Activated naive CD8-positive, alpha-beta T cell treated with anti-CD3 and anti-CD28 coated beads for 36 hours (primary cell): Measurements from ENCODE around the gene FBXL4. TPM values are rescaled to one million over a fixed set of nuclear protein-coding genes. Genes with fewer than 3 reads are reported as not detected.

Experiments
- DNase-seq: peaks from one replicate; pipeline ENCODE4 v3.0.0; 2021
- H3K27ac Mint-ChIP-seq: one replicate; pipeline ENCODE4 v1.8.0; 2022; ENCODE audit warnings: mild to moderate bottlenecking, moderate library complexity, mixed read lengths
- H3K27me3 Mint-ChIP-seq: one replicate; pipeline ENCODE4 v1.8.0; 2022; ENCODE audit warnings: mild to moderate bottlenecking, mixed read lengths
- H3K36me3 Mint-ChIP-seq: one replicate; pipeline ENCODE4 v1.8.0; 2021; ENCODE audit warnings: mild to moderate bottlenecking, mixed read lengths
- H3K4me1 Mint-ChIP-seq: one replicate; pipeline ENCODE4 v1.8.0; 2021; ENCODE audit warnings: mixed read lengths
- H3K4me3 Mint-ChIP-seq: one replicate; pipeline ENCODE4 v1.8.0; 2022; ENCODE audit warnings: mild to moderate bottlenecking, moderate library complexity, mixed read lengths
- H3K9me3 Mint-ChIP-seq: one replicate; pipeline ENCODE4 v1.8.0; 2022; ENCODE audit warnings: mixed read lengths
- total RNA-seq, 2 experiments: library from RNA; stranded (reverse); gene quantifications; one replicate each; pipeline ENCODE4 v1.2.3, GENCODE V29; 2021

Gene FBXL4
- total RNA-seq, 2 experiments from 2014 or later, result 12.8 to 13.3 TPM

- peaks cover 29% of the 10 kb centered on the region for H3K36me3 Mint-ChIP-seq
- peaks cover 9% of the 10 kb centered on the region for H3K4me1 Mint-ChIP-seq
- no peaks in the 10 kb centered on the region for H3K27me3 Mint-ChIP-seq
- no peak overlapping the region for H3K4me3 Mint-ChIP-seq
- no peaks in the 10 kb centered on the region for H3K9me3 Mint-ChIP-seq
- H3K27ac Mint-ChIP-seq, result no peak overlapping the region
- no peak for DNase-seq
These were observed 70.5 kb downstream of the FBXL4 start for GRCh38 chr6:98877250-98877649.

GRCh38 chr6:98875375-98875774, 72.4 kb downstream of the FBXL4 start:
- peaks cover 34% of the 10 kb centered on the region for H3K36me3 Mint-ChIP-seq
- H3K9me3 Mint-ChIP-seq, result no peaks in the 10 kb centered on the region
- no peaks in the 10 kb centered on the region for H3K27me3 Mint-ChIP-seq
- peaks cover 3% of the 10 kb centered on the region for H3K4me1 Mint-ChIP-seq
- no peak overlapping the region for H3K27ac Mint-ChIP-seq
- no peak overlapping the region for H3K4me3 Mint-ChIP-seq
- no peak for DNase-seq

GRCh38 chr6:98871821-98872220, 75.9 kb downstream of the FBXL4 start:
- Mint-ChIP-seq H3K27me3 (no peaks in the 10 kb centered on the region), H3K4me1 (no peaks in the 10 kb centered on the region), H3K27ac (no peak overlapping the region), H3K36me3 (peaks cover 37% of the 10 kb centered on the region), H3K9me3 (no peaks in the 10 kb centered on the region), H3K4me3 (no peak overlapping the region)
- no peak for DNase-seq

- Mint-ChIP-seq H3K9me3 (no peaks in the 10 kb centered on the region), H3K4me3 (no peak overlapping the region), H3K27me3 (no peaks in the 10 kb centered on the region), H3K27ac (no peak overlapping the region), H3K36me3 (peaks cover 37% of the 10 kb centered on the region), H3K4me1 (no peaks in the 10 kb centered on the region)
- no peak for DNase-seq
These were observed 76.7 kb downstream of the FBXL4 start for GRCh38 chr6:98871057-98871456.

GRCh38 chr6:98864497-98864896, 83.2 kb downstream of the FBXL4 start:
- Mint-ChIP-seq H3K4me1 (no peaks in the 10 kb centered on the region), H3K27ac (no peak overlapping the region), H3K36me3 (peaks cover 10% of the 10 kb centered on the region), H3K4me3 (no peak overlapping the region), H3K27me3 (no peaks in the 10 kb centered on the region), H3K9me3 (no peaks in the 10 kb centered on the region)
- no peak for DNase-seq

- H3K4me1 Mint-ChIP-seq, result peaks cover 20% of the 10 kb centered on the region
- no peak overlapping the region for H3K4me3 Mint-ChIP-seq
- DNase-seq, result no peak
- H3K27me3 Mint-ChIP-seq, result peaks cover 58% of the 10 kb centered on the region
- H3K9me3 Mint-ChIP-seq, result no peaks in the 10 kb centered on the region
- H3K36me3 Mint-ChIP-seq, result no peaks in the 10 kb centered on the region
- H3K27ac Mint-ChIP-seq, result no peak overlapping the region
These were observed 99.1 kb downstream of the FBXL4 start for GRCh38 chr6:98848539-98849242.

GRCh38 chr6:98847779-98848538, 99.8 kb downstream of the FBXL4 start:
- no peaks in the 10 kb centered on the region for H3K9me3 Mint-ChIP-seq
- no peaks in the 10 kb centered on the region for H3K36me3 Mint-ChIP-seq
- peaks cover 22% of the 10 kb centered on the region for H3K4me1 Mint-ChIP-seq
- no peak for DNase-seq
- peaks cover 65% of the 10 kb centered on the region for H3K27me3 Mint-ChIP-seq
- no peak overlapping the region for H3K27ac Mint-ChIP-seq
- no peak overlapping the region for H3K4me3 Mint-ChIP-seq

GRCh38 chr6:98847416-98847778, 100.3 kb downstream of the FBXL4 start:
- no peak overlapping the region for H3K4me3 Mint-ChIP-seq
- H3K4me1 Mint-ChIP-seq, result peaks cover 22% of the 10 kb centered on the region

GRCh38 chr6:98846021-98846380, 101.7 kb downstream of the FBXL4 start:
- H3K27ac Mint-ChIP-seq, result no peak overlapping the region
- no peaks in the 10 kb centered on the region for H3K36me3 Mint-ChIP-seq
- no peaks in the 10 kb centered on the region for H3K9me3 Mint-ChIP-seq
- no peak for DNase-seq
- H3K4me1 Mint-ChIP-seq, result peaks cover 22% of the 10 kb centered on the region
- no peak overlapping the region for H3K4me3 Mint-ChIP-seq
- peaks cover 82% of the 10 kb centered on the region for H3K27me3 Mint-ChIP-seq

More at GRCh38 chr6:98847416-98847778, 100.3 kb downstream of the FBXL4 start:
- Mint-ChIP-seq H3K9me3 (no peaks in the 10 kb centered on the region), H3K27ac (no peak overlapping the region), H3K27me3 (peaks cover 71% of the 10 kb centered on the region), H3K36me3 (no peaks in the 10 kb centered on the region)
- no peak for DNase-seq

- peak; percentile 67 for DNase-seq
- Mint-ChIP-seq H3K27ac (no peak overlapping the region), H3K27me3 (peaks cover 88% of the 10 kb centered on the region)
These were observed 102.3 kb downstream of the FBXL4 start for GRCh38 chr6:98845211-98846020.

GRCh38 chr6:98844244-98845210, 103.2 kb downstream of the FBXL4 start:
- peaks cover 90% of the 10 kb centered on the region for H3K27me3 Mint-ChIP-seq
- no peaks in the 10 kb centered on the region for H3K36me3 Mint-ChIP-seq
- no peak for DNase-seq
- H3K4me3 Mint-ChIP-seq, result no peak overlapping the region
- peaks cover 22% of the 10 kb centered on the region for H3K4me1 Mint-ChIP-seq
- no peak overlapping the region for H3K27ac Mint-ChIP-seq
- H3K9me3 Mint-ChIP-seq, result no peaks in the 10 kb centered on the region

More at GRCh38 chr6:98845211-98846020, 102.3 kb downstream of the FBXL4 start:
- Mint-ChIP-seq H3K9me3 (no peaks in the 10 kb centered on the region), H3K4me1 (peaks cover 22% of the 10 kb centered on the region), H3K36me3 (no peaks in the 10 kb centered on the region), H3K4me3 (peak overlapping the region; percentile 29)

- Mint-ChIP-seq H3K27me3 (peaks cover 90% of the 10 kb centered on the region), H3K4me1 (peaks cover 22% of the 10 kb centered on the region), H3K27ac (no peak overlapping the region), H3K36me3 (no peaks in the 10 kb centered on the region), H3K4me3 (no peak overlapping the region), H3K9me3 (no peaks in the 10 kb centered on the region)
- no peak for DNase-seq
These were observed 104.2 kb downstream of the FBXL4 start for GRCh38 chr6:98843271-98844243.

- Mint-ChIP-seq H3K4me3 (no peak overlapping the region), H3K9me3 (no peaks in the 10 kb centered on the region), H3K27me3 (peaks cover 95% of the 10 kb centered on the region), H3K36me3 (no peaks in the 10 kb centered on the region), H3K27ac (no peak overlapping the region), H3K4me1 (peaks cover 20% of the 10 kb centered on the region)
- no peak for DNase-seq
These were observed 105.2 kb downstream of the FBXL4 start for GRCh38 chr6:98842342-98843180.
